ENCODE data around the gene TOP3B.

Gene TOP3B

GRCh38 chr22:21926728-21927127, 55.9 kb downstream of the TOP3B start:
- Mint-ChIP-seq H3K9me3 (no peaks in the 10 kb centered on the region), H3K27ac (ENCODE audit: low read depth) (peak overlapping the region; percentile 32), H3K4me1 (no peaks in the 10 kb centered on the region), H3K27me3 (no peaks in the 10 kb centered on the region), H3K36me3 (ENCODE audit: insufficient read depth) (peaks cover 7% of the 10 kb centered on the region), H3K4me3 (no peak overlapping the region)
- DNase-seq (ENCODE audit: low spot score in 2 of 2) (no peak), ATAC-seq (replicated peaks; ENCODE audit: extremely low read depth, poor library complexity, severe bottlenecking) (no peak)

- Mint-ChIP-seq H3K27me3 (no peaks in the 10 kb centered on the region), H3K27ac (ENCODE audit: low read depth) (no peak overlapping the region), H3K4me3 (no peak overlapping the region), H3K4me1 (no peaks in the 10 kb centered on the region), H3K9me3 (no peaks in the 10 kb centered on the region), H3K36me3 (ENCODE audit: insufficient read depth) (peaks cover 2% of the 10 kb centered on the region)
- ATAC-seq (replicated peaks; ENCODE audit: extremely low read depth, poor library complexity, severe bottlenecking) (no peak), DNase-seq (ENCODE audit: low spot score in 2 of 2) (no peak)
Observed at GRCh38 chr22:21923163-21923561, 59.4 kb downstream of the TOP3B start.

DNA sequence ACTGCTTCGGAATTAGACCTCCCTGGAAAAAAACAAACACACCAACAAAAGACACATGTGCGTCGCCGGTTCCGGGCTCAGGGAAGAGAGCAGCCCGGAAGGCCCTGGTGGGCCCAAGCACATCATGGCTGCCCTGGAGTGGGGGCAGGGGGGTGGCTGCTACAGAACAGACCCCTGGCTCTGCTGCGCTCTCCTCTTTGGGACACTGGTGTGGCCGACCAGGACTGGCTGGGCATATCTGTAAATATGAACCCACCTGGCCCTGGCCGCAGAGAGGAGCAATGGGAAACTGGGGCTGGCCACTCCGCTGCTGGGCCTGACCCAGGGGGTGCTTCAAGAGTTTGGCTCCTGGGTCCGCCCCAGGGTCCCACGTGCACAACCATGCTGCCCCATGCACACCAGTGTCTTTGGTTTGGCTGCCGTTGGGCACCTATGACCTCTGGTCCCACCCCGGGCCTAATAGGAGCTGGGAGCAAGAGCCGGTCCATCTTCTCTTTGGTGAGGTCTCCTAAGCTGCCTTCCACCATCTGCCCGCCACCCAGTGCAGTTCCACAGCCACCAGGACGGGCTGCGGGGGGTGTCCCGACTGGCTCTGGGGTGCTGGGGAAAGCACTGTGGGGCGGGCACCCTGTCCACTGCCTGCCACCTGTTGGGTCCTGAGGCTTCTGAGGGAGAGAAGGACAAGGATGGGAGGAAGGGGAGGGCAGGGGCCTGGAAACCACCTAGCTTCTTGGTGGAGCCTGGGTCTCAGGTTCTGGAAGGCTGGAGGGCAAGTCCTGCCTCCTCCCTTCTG, 60.0 kb downstream of the TOP3B start:
- DNase-seq (ENCODE audit: low spot score in 2 of 2) (no peak), ATAC-seq (replicated peaks; ENCODE audit: extremely low read depth, poor library complexity, severe bottlenecking) (no peak)
- H3K27me3 Mint-ChIP-seq, result no peaks in the 10 kb centered on the region
- H3K36me3 Mint-ChIP-seq (ENCODE audit: insufficient read depth), result peaks cover 2% of the 10 kb centered on the region
- no peak overlapping the region for H3K4me3 Mint-ChIP-seq
- no peak overlapping the region for H3K27ac Mint-ChIP-seq (ENCODE audit: low read depth)
- no peaks in the 10 kb centered on the region for H3K4me1 Mint-ChIP-seq
- H3K9me3 Mint-ChIP-seq, result no peaks in the 10 kb centered on the region

DNA sequence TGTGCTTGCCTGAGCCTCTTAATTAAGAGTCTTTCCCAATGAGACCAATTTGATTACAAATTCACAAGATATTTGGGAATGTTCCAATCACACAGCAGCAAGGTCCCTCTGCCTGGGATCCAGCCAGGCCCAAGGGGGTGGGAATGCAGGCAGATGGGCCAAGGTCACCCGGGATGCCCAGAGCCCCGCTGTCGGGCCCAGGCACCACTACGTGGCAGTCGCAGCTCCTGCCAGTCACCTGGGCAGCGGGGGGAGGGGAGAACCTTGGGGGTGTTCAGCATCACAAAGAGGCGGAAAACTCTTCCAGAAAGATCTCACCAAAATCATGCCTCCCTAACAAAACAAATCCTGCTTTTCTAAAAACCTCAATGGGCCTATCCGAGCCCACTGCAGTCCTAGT, 60.9 kb downstream of the TOP3B start:
- DNase-seq (ENCODE audit: low spot score in 2 of 2), result no peak
- Mint-ChIP-seq H3K4me3 (no peak overlapping the region), H3K4me1 (no peaks in the 10 kb centered on the region), H3K36me3 (ENCODE audit: insufficient read depth) (peaks cover 2% of the 10 kb centered on the region), H3K27ac (ENCODE audit: low read depth) (no peak overlapping the region), H3K27me3 (no peaks in the 10 kb centered on the region), H3K9me3 (no peaks in the 10 kb centered on the region)
- no peak for ATAC-seq (replicated peaks; ENCODE audit: extremely low read depth, poor library complexity, severe bottlenecking)

GRCh38 chr22:21921184-21921721, 61.3 kb downstream of the TOP3B start:
- Mint-ChIP-seq H3K27me3 (no peaks in the 10 kb centered on the region), H3K36me3 (ENCODE audit: insufficient read depth) (peaks cover 2% of the 10 kb centered on the region), H3K9me3 (no peaks in the 10 kb centered on the region), H3K4me1 (no peaks in the 10 kb centered on the region), H3K4me3 (no peak overlapping the region), H3K27ac (ENCODE audit: low read depth) (no peak overlapping the region)
- ATAC-seq (replicated peaks; ENCODE audit: extremely low read depth, poor library complexity, severe bottlenecking) (no peak), DNase-seq (ENCODE audit: low spot score in 2 of 2) (no peak)

DNA sequence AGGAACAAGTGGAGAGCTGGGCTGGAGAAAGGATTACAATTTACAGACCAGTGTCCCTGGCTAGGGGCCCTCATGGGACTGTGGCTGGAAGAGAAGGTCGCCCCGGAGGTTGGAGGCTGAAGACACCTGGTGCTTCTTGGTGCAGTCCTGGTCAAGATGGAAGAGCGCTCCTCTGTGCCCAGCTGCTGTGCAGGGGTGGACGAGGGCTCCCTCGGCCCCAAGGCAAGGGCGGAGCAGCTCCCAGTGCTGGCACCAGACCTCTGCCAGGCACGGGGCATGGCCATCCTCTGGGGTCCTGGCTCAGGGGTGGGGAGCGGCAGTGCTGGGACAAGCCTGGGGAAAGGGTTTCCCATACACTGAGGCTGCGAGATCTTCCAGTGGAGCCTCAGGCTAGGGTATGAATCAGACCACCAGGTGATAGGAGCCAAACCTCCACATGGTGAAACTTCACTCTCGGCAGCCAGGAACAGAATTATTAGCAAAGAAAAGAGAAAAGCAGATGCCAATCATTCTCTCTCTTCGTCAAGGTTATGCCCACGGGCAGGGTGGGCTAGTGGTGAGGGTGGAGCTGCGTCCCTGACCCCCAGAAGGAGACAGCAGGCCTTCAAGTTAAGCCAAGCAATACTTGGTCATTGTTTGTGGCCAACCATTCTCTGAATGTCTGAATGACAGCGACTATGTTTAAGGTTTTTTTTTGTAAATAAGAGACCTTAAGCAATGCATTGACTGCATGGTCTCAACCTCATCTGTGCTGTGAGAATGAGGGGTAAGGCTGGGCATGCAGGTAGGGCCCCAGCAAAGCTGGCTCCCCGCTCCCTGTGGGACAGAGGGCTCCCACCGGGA, 62.0 kb downstream of the TOP3B start:
- Mint-ChIP-seq H3K27me3 (no peaks in the 10 kb centered on the region), H3K4me3 (no peak overlapping the region), H3K4me1 (no peaks in the 10 kb centered on the region), H3K36me3 (ENCODE audit: insufficient read depth) (peaks cover 2% of the 10 kb centered on the region), H3K9me3 (no peaks in the 10 kb centered on the region), H3K27ac (ENCODE audit: low read depth) (no peak overlapping the region)
- DNase-seq (ENCODE audit: low spot score in 2 of 2) (no peak), ATAC-seq (replicated peaks; ENCODE audit: extremely low read depth, poor library complexity, severe bottlenecking) (no peak)

DNA sequence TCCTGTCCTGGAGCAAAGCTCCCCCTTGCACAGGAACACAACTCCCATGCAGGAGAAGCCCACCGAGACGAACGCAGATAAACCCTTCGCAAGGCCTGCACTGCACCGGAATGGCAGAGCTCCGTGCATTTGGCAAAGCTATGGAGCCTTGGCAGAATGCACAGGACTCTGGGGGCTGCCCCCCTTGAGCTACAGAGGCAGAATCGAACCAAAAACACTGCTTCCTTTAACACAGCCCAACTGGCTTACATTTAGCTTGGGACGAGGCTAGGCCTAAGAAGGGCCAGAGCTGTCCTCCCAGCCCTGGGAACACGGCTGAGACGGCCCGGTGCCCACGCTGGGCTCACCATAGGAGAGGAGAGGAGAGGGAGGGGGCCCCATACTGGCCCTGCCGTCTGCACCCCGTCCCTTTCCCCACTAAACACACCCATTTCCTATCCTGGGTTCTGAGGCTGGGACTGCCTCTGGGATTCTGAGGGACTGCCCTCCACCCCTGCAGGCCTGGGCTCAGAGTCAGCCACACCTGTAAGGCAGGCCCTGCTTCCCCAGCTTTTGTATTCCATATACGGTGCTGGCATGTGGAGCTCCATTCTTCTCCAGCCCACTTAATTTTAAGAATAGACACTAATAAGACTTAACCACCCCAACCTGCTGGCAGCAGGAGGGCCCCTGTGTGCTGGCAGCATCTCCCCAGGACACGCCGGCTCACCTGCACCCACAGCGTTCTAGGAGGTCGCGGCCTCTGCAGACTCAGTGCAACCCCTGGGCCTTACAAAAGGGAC, 62.9 kb downstream of the TOP3B start:
- ATAC-seq (replicated peaks; ENCODE audit: extremely low read depth, poor library complexity, severe bottlenecking), result no peak
- DNase-seq (ENCODE audit: low spot score in 2 of 2), result no peak
- Mint-ChIP-seq H3K4me1 (no peaks in the 10 kb centered on the region), H3K4me3 (no peak overlapping the region), H3K27ac (ENCODE audit: low read depth) (no peak overlapping the region), H3K9me3 (no peaks in the 10 kb centered on the region), H3K27me3 (no peaks in the 10 kb centered on the region), H3K36me3 (ENCODE audit: insufficient read depth) (no peaks in the 10 kb centered on the region)

- H3K4me3 Mint-ChIP-seq, result no peak overlapping the region
- no peaks in the 10 kb centered on the region for H3K9me3 Mint-ChIP-seq
- H3K4me1 Mint-ChIP-seq, result no peaks in the 10 kb centered on the region
- H3K27ac Mint-ChIP-seq (ENCODE audit: low read depth), result no peak overlapping the region
- ATAC-seq (replicated peaks; ENCODE audit: extremely low read depth, poor library complexity, severe bottlenecking) (no peak), DNase-seq (ENCODE audit: low spot score in 2 of 2) (no peak)
- H3K27me3 Mint-ChIP-seq, result no peaks in the 10 kb centered on the region
- H3K36me3 Mint-ChIP-seq (ENCODE audit: insufficient read depth), result no peaks in the 10 kb centered on the region
Observed at GRCh38 chr22:21918466-21919185, 64.0 kb downstream of the TOP3B start.

- no peak overlapping the region for H3K27ac Mint-ChIP-seq (ENCODE audit: low read depth)
- DNase-seq (ENCODE audit: low spot score in 2 of 2), result no peak
- no peak for ATAC-seq (replicated peaks; ENCODE audit: extremely low read depth, poor library complexity, severe bottlenecking)
- no peaks in the 10 kb centered on the region for H3K36me3 Mint-ChIP-seq (ENCODE audit: insufficient read depth)
- no peaks in the 10 kb centered on the region for H3K9me3 Mint-ChIP-seq
- no peaks in the 10 kb centered on the region for H3K4me1 Mint-ChIP-seq
- no peak overlapping the region for H3K4me3 Mint-ChIP-seq
- H3K27me3 Mint-ChIP-seq, result no peaks in the 10 kb centered on the region
Observed at GRCh38 chr22:21917959-21918261, 64.7 kb downstream of the TOP3B start.

GRCh38 chr22:21917181-21917958, 65.2 kb downstream of the TOP3B start:
- H3K27me3 Mint-ChIP-seq, result no peaks in the 10 kb centered on the region
- no peak overlapping the region for H3K4me3 Mint-ChIP-seq
- ATAC-seq (replicated peaks; ENCODE audit: extremely low read depth, poor library complexity, severe bottlenecking), result no peak

DNA sequence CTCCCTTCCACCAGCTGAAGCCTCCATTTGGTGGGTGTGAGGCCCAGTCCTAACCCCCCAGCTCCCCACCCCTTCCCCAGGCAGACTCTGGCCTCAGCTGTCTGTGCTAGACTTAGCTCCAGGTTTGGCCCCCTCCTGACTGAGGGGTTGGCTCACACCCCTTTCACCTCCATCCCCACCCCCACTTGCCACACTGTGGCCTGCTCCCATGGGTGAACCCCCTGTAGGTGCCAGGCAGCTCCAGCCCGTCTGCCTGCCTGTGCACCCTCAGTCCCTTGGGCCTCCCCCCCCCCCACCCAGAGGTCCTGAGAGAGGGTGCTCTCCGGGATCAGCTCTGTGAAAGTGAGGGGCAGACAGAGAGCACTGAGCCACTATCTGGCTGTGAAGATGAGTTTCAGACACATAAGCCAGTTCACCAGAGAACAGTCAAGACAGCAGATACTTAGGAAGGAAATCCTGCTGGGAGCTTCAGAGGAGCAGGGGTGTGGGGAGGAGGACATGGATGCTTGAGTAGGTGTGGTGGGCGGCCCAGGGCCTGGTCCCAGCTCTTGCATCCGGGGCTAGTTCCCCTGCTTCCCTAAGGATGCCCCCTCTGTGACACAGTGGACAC, 66.2 kb downstream of the TOP3B start:
- no peak for ATAC-seq (replicated peaks; ENCODE audit: extremely low read depth, poor library complexity, severe bottlenecking)
- no peak for DNase-seq (ENCODE audit: low spot score in 2 of 2)
- Mint-ChIP-seq H3K4me1 (no peaks in the 10 kb centered on the region), H3K4me3 (no peak overlapping the region), H3K9me3 (no peaks in the 10 kb centered on the region), H3K27me3 (no peaks in the 10 kb centered on the region), H3K36me3 (ENCODE audit: insufficient read depth) (no peaks in the 10 kb centered on the region), H3K27ac (ENCODE audit: low read depth) (peak overlapping the region; percentile 38)

More at GRCh38 chr22:21917181-21917958, 65.2 kb downstream of the TOP3B start:
- no peak for DNase-seq (ENCODE audit: low spot score in 2 of 2)
- no peaks in the 10 kb centered on the region for H3K4me1 Mint-ChIP-seq
- H3K27ac Mint-ChIP-seq (ENCODE audit: low read depth), result peak overlapping the region; percentile 38
- no peaks in the 10 kb centered on the region for H3K36me3 Mint-ChIP-seq (ENCODE audit: insufficient read depth)
- H3K9me3 Mint-ChIP-seq, result no peaks in the 10 kb centered on the region

All from central memory CD8-positive, alpha-beta T cell (primary cell).